ENCODE measurements around the gene CRBN. TPM values are rescaled to one million over a fixed set of nuclear protein-coding genes. Genes with fewer than 3 reads are reported as not detected.

The CRBN gene
- total RNA-seq, 1 donor from 2014 or later: 52.6 TPM

- Mint-ChIP-seq H3K4me1 (ENCODE audit: low read depth, unreplicated experiment) (no peaks in the 10 kb centered on the region), H3K4me3 (ENCODE audit: unreplicated experiment) (no peak overlapping the region), H3K27ac (ENCODE audit: unreplicated experiment) (peak overlapping the region; percentile 64), H3K9me3 (ENCODE audit: unreplicated experiment) (peaks cover 2% of the 10 kb centered on the region), H3K27me3 (ENCODE audit: unreplicated experiment) (no peaks in the 10 kb centered on the region), H3K36me3 (ENCODE audit: unreplicated experiment) (no peaks in the 10 kb centered on the region)
- no peak for TF ChIP-seq CTCF (IDR thresholded peaks at IDR 0.05; ENCODE audit: partially characterized antibody, unreplicated experiment)
- no peak for DNase-seq
Measured at GRCh38 chr3:3119393-3119851, 60.1 kb downstream of the CRBN start.

- Mint-ChIP-seq H3K36me3 (ENCODE audit: unreplicated experiment) (no peaks in the 10 kb centered on the region), H3K9me3 (ENCODE audit: unreplicated experiment) (peaks cover 2% of the 10 kb centered on the region), H3K27me3 (ENCODE audit: unreplicated experiment) (no peaks in the 10 kb centered on the region), H3K27ac (ENCODE audit: unreplicated experiment) (no peak overlapping the region), H3K4me1 (ENCODE audit: low read depth, unreplicated experiment) (no peaks in the 10 kb centered on the region), H3K4me3 (ENCODE audit: unreplicated experiment) (no peak overlapping the region)
- TF ChIP-seq CTCF (IDR thresholded peaks at IDR 0.05; ENCODE audit: partially characterized antibody, unreplicated experiment): no peak
- no peak for DNase-seq
Measured at GRCh38 chr3:3117651-3118050, 61.8 kb downstream of the CRBN start.

GRCh38 chr3:3113042-3113709, 66.3 kb downstream of the CRBN start:
- Mint-ChIP-seq H3K27me3 (ENCODE audit: unreplicated experiment) (no peaks in the 10 kb centered on the region), H3K4me3 (ENCODE audit: unreplicated experiment) (no peak overlapping the region), H3K27ac (ENCODE audit: unreplicated experiment) (no peak overlapping the region), H3K36me3 (ENCODE audit: unreplicated experiment) (no peaks in the 10 kb centered on the region), H3K4me1 (ENCODE audit: low read depth, unreplicated experiment) (no peaks in the 10 kb centered on the region), H3K9me3 (ENCODE audit: unreplicated experiment) (peaks cover 2% of the 10 kb centered on the region)
- no peak for TF ChIP-seq CTCF (IDR thresholded peaks at IDR 0.05; ENCODE audit: partially characterized antibody, unreplicated experiment)
- no peak for DNase-seq

GRCh38 chr3:3110749-3111361, 68.6 kb downstream of the CRBN start:
- Mint-ChIP-seq H3K4me1 (ENCODE audit: low read depth, unreplicated experiment) (no peaks in the 10 kb centered on the region), H3K4me3 (ENCODE audit: unreplicated experiment) (no peak overlapping the region), H3K9me3 (ENCODE audit: unreplicated experiment) (peaks cover 2% of the 10 kb centered on the region), H3K27ac (ENCODE audit: unreplicated experiment) (no peak overlapping the region), H3K36me3 (ENCODE audit: unreplicated experiment) (no peaks in the 10 kb centered on the region), H3K27me3 (ENCODE audit: unreplicated experiment) (no peaks in the 10 kb centered on the region)
- DNase-seq: no peak
- TF ChIP-seq CTCF (IDR thresholded peaks at IDR 0.05; ENCODE audit: partially characterized antibody, unreplicated experiment): no peak

GRCh38 chr3:3110299-3110630, 69.2 kb downstream of the CRBN start, which contains the start of gene IL5RA:
Gene IL5RA, minus strand, starts transcription at chr3:3110374. Its CDS starts 5,390 bp downstream, at chr3:3104984.
- H3K4me3 Mint-ChIP-seq (ENCODE audit: unreplicated experiment): no peak within 1 kb of the TSS
- H3K27ac Mint-ChIP-seq (ENCODE audit: unreplicated experiment): no peak within 1 kb of the TSS
- H3K36me3 Mint-ChIP-seq (ENCODE audit: unreplicated experiment): no peaks in the 10 kb centered on the region
- TF ChIP-seq CTCF (IDR thresholded peaks at IDR 0.05; ENCODE audit: partially characterized antibody, unreplicated experiment): no peak
- H3K4me1 Mint-ChIP-seq (ENCODE audit: low read depth, unreplicated experiment): no peaks in the 10 kb centered on the region
- no peak for DNase-seq
- no peaks in the 10 kb centered on the region for H3K9me3 Mint-ChIP-seq (ENCODE audit: unreplicated experiment)
- H3K27me3 Mint-ChIP-seq (ENCODE audit: unreplicated experiment): no peaks in the 10 kb centered on the region
